WI38 (cell line): Measurements from ENCODE around the gene CCDC92.

Experiments
- H3K4me3 ChIP-seq: 2 replicates; pipeline ENCODE4 v1.5.1; 2011; ENCODE audit warnings: low read depth, mild to moderate bottlenecking, control low read depth, low read length
- CTCF ChIP-seq: IDR thresholded peaks from 2 replicates; pipeline ENCODE4 v1.5.1; 2012; ENCODE audit warnings: low read depth, mild to moderate bottlenecking, control low read depth, low read length

The CCDC92 gene

GRCh38 chr12:123934829-123935228 lies 37.8 kb downstream of the CCDC92 start:
- TF ChIP-seq CTCF: no peak
- no peak overlapping the region for H3K4me3 ChIP-seq

- no peak overlapping the region for H3K4me3 ChIP-seq
- TF ChIP-seq CTCF: no peak
These were observed 38.5 kb downstream of the CCDC92 start for GRCh38 chr12:123934016-123934620.

- TF ChIP-seq CTCF: no peak
- no peak overlapping the region for H3K4me3 ChIP-seq
These were observed 39.4 kb downstream of the CCDC92 start for GRCh38 chr12:123933214-123933613.

- TF ChIP-seq CTCF: no peak
- H3K4me3 ChIP-seq: no peak overlapping the region
These were observed 40.8 kb downstream of the CCDC92 start for GRCh38 chr12:123931686-123932321.

GRCh38 chr12:123929946-123930583 lies 42.6 kb downstream of the CCDC92 start:
- TF ChIP-seq CTCF: no peak
- no peak overlapping the region for H3K4me3 ChIP-seq

GRCh38 chr12:123928897-123929296 lies 43.7 kb downstream of the CCDC92 start:
- no peak overlapping the region for H3K4me3 ChIP-seq
- TF ChIP-seq CTCF: no peak

GRCh38 chr12:123928274-123928865 lies 44.3 kb downstream of the CCDC92 start:
- no peak for TF ChIP-seq CTCF
- H3K4me3 ChIP-seq: no peak overlapping the region
